ENCODE results near the gene TMEM100.
A peak's percentile ranks its signal among the peaks of the same experiment; 100 is the strongest.

TMEM100 gene

DNA sequence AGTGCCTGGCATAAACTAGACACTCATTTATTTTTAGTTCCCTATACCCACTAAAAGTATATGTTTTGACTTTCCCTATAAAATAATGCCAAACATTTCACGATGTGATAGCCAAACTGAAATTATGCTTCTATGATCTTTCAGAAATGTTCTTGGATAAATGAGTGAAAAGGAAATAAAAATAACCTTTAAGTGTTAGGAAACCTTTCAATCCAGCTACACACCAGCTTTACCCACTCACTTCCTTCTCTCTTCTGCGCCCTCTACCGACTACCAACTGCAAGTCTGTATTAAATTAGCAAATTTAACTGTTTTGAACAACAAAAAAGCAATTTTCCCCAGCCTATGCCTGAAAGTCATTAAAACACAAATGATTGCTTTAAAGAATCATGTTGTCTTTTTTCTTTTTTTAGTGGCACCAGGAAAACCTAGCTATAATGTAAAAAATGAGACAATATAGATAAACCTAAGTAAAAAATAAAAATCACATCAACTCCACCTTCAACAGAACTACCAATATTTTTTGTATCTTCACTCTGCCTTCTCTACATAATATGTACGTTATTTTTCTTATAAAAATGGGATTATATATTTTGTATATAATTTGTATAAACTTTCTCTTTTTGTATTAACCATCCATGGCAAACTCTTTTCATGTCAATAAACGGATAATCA is 13.2 kb upstream of the TMEM100 start:
- TF ChIP-seq, protein P1, sequence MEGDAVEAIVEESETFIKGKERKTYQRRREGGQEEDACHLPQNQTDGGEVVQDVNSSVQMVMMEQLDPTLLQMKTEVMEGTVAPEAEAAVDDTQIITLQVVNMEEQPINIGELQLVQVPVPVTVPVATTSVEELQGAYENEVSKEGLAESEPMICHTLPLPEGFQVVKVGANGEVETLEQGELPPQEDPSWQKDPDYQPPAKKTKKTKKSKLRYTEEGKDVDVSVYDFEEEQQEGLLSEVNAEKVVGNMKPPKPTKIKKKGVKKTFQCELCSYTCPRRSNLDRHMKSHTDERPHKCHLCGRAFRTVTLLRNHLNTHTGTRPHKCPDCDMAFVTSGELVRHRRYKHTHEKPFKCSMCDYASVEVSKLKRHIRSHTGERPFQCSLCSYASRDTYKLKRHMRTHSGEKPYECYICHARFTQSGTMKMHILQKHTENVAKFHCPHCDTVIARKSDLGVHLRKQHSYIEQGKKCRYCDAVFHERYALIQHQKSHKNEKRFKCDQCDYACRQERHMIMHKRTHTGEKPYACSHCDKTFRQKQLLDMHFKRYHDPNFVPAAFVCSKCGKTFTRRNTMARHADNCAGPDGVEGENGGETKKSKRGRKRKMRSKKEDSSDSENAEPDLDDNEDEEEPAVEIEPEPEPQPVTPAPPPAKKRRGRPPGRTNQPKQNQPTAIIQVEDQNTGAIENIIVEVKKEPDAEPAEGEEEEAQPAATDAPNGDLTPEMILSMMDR (conservative IDR thresholded peaks at IDR 0.05; ENCODE audit: low read depth, low read length): peak; percentile 83

DNA sequence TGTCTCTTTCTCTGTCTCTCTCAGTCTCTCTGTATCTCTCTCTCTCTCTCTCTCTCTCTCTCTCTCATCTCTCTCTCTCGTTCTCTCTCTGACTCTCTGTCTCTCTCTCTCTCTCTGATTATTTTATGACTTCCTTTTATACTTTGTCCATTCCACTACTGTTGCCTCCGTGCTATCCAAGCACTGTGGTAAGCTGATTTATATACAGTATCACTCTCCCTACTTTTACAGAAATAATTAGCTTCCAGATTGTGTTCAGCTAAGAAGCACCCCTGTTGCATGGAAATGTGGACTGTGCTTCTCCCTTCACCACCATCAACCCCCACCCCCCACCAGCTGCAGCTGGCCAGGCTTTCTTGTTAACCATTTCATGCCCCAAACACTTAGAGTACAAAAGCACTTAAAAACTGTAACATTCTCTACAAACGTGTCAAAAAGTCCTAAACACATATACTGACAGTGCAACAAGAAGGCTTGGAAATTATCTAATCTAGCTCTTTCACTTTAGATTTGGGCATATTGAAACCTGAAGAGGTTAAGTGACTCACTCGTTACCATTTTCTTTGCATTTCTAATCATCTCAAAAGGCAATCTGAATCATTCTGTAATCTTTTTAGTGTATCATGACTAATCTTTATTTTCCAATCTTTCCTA is 11.6 kb upstream of the TMEM100 start:
- no peak overlapping the region for H3K4me3 ChIP-seq (ENCODE audit: low read length)
- DNase-seq (ENCODE audit: low read depth): no peak
- TF ChIP-seq, protein P1 (conservative IDR thresholded peaks at IDR 0.05; ENCODE audit: low read depth, low read length): no peak

More for the DNA sequence above, 13.2 kb upstream of the TMEM100 start:
- H3K4me3 ChIP-seq (ENCODE audit: low read length): no peak overlapping the region
- DNase-seq (ENCODE audit: low read depth): no peak

DNA sequence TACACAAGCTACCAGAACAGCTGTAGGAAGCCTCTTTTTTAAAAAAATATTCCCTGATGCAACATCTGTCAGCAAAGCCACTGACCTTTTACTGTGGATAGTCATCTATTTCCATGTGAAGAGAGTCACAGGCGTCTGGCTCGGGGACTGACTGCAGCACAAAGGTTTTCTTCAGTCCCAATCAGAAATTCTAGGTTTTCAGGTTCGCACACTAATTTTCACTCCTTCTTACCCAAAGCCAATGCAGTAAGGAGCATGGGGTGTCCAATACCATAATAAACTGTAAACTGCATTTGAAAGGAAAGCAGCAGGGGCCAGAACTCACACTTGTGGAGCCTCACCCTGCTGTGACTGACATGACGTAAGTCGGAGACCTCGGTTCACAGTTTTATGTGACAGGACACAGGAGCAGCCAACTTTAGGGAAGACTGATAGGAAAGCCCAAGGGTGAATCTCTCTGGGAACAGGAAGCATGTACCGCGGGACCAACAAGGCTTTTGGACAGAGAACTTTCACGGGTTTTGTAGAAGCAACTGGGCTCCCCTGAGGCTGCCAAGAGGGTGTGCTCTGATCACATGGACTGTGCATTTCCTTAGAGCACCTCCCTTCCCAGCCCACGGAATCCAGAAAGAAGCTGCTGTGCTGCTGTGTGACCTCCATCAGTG is 9.1 kb upstream of the TMEM100 start:
- no peak overlapping the region for H3K4me3 ChIP-seq (ENCODE audit: low read length)
- TF ChIP-seq, protein P1 (conservative IDR thresholded peaks at IDR 0.05; ENCODE audit: low read depth, low read length): no peak
- DNase-seq (ENCODE audit: low read depth): no peak

DNA sequence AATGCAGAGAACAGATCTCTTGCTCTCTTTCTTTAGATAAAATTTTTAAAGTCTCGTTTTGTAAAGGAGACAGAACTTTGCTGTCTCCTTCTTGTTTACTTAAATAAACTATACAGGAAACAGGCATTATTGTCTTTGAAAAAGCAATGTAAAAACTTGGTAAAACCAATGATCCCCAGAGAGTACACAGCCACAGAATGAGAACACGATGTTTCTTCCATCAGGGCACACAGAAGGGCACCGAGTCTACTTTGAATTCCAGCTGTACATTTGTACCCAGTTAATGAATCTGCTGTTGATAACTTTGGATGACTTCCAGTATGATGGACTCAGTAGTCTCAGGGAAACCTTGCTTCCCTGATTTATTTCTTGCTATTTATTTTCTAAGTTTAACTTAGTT is 8.1 kb upstream of the TMEM100 start:
- TF ChIP-seq, protein P1 (conservative IDR thresholded peaks at IDR 0.05; ENCODE audit: low read depth, low read length): no peak
- DNase-seq (ENCODE audit: low read depth): no peak
- no peak overlapping the region for H3K4me3 ChIP-seq (ENCODE audit: low read length)

DNA sequence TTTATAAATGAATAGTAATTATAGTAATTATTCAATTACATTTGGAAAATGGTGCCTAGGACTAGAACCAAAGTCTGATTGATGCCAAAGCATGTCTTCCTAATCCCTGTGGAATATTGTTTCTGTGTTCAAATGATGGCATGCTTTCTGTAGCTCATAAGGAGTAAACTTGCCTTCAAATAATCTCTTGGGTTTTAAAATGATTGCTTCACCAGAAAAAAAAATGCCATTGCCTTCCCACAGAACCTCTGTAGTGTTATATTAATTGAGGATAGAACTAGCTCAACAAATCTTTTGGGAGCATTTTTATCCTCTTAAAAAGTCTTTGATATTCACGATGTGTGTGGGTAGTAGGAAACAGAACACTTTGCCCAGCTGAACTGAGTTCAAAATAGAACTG is 7.7 kb upstream of the TMEM100 start:
- TF ChIP-seq, protein P1 (conservative IDR thresholded peaks at IDR 0.05; ENCODE audit: low read depth, low read length): no peak
- DNase-seq (ENCODE audit: low read depth): no peak
- no peak overlapping the region for H3K4me3 ChIP-seq (ENCODE audit: low read length)

DNA sequence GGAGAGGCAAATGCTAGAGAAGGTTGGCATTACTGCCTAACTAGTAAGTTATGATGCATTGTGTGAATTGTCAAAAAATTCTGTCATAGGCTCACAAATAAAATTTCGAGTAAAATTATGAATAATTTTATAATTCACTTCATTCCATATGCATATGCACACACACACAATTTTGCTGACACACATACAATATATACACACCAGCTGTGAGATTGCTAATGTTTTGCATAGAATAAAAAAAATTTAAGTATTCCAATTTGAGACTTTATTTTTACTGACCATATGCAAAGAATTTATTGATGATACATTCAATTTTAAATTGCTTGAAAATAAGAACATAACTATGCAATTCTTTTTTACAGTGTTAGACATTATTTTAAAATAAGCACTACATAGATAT is 6.8 kb upstream of the TMEM100 start:
- DNase-seq (ENCODE audit: low read depth): no peak
- no peak overlapping the region for H3K4me3 ChIP-seq (ENCODE audit: low read length)
- TF ChIP-seq, protein P1 (conservative IDR thresholded peaks at IDR 0.05; ENCODE audit: low read depth, low read length): no peak

Data from retinal pigment epithelial cell (primary cell).